Upper lobe of left lung (tissue), 4 donors: Measurements from ENCODE around the gene ZNF777.

Source experiments
- CTCF ChIP-seq, 6 experiments: fragments of 450-650 bp in 4 of 6; fragments of 200-600 bp in 2 of 6; sonication (generic) in 2 of 6; IDR thresholded peaks; one replicate each; pipeline ENCODE4 v1.5.1; 2016 to 2019; ENCODE audit warnings: antibody characterized with exemption in 6 of 6
- EP300 ChIP-seq, 4 donors: sonication (generic); formaldehyde crosslinking; IDR thresholded peaks; one replicate each; pipeline ENCODE4 v1.5.1; 2017; ENCODE audit warnings: antibody characterized with exemption in 4 of 4, control low read depth in 2 of 4
- POLR2A ChIP-seq, 4 donors: fragments of 450-650 bp; IDR thresholded peaks; one replicate each; pipeline ENCODE4 v1.5.1; 2016 to 2017; ENCODE audit warnings: antibody characterized with exemption in 4 of 4, mild to moderate bottlenecking in 2 of 4
- POLR2AphosphoS5 ChIP-seq, 2 donors: sonication (generic); formaldehyde crosslinking; IDR thresholded peaks; one replicate each; pipeline ENCODE4 v1.5.1; 2017; ENCODE audit warnings: antibody characterized with exemption in 2 of 2

- TF ChIP-seq CTCF (IDR thresholded peaks at IDR 0.05), result no peak
- TF ChIP-seq EP300 (IDR thresholded peaks at IDR 0.05), result no peak
- TF ChIP-seq POLR2AphosphoS5 (IDR thresholded peaks at IDR 0.05), result no peak
- TF ChIP-seq POLR2A (IDR thresholded peaks at IDR 0.05), result no peak
Observed at GRCh38 chr7:149469806-149470205, 8.9 kb upstream of the ZNF777 start.
